HEK293 (cell line): Measurements from ENCODE around the gene PCBP2.

Experiments used
- GLI2 ChIP-seq: fragments of 450-650 bp; formaldehyde crosslinking; IDR thresholded peaks from 2 replicates; pipeline ENCODE4; 2017; ENCODE audit warnings: missing biosample characterization, missing genetic modification characterization, low read depth, borderline replicate concordance
- HIC1 ChIP-seq: fragments of 450-650 bp; formaldehyde crosslinking; IDR thresholded peaks from 2 replicates; pipeline ENCODE4 v1.5.1; 2016; ENCODE audit warnings: missing biosample characterization, missing genetic modification characterization
- HOXC10 ChIP-seq: sonication (generic); formaldehyde crosslinking; IDR thresholded peaks from 2 replicates; pipeline ENCODE4 v1.8.1; 2023; ENCODE audit warnings: mild to moderate bottlenecking, missing genetic modification reagents
- IKZF3 ChIP-seq: fragments of 450-650 bp; IDR thresholded peaks from 2 replicates; pipeline ENCODE4 v1.5.0; 2018; ENCODE audit warnings: missing biosample characterization, mild to moderate bottlenecking, missing genetic modification characterization, moderate library complexity
- KLF16 ChIP-seq: fragments of 450-650 bp; formaldehyde crosslinking; IDR thresholded peaks from 2 replicates; pipeline ENCODE4 v1.5.1; 2017; ENCODE audit warnings: missing biosample characterization, missing genetic modification characterization
- OVOL3 ChIP-seq: fragments of 450-650 bp; formaldehyde crosslinking; IDR thresholded peaks from 2 replicates; pipeline ENCODE4 v1.5.1; 2016; ENCODE audit warnings: missing biosample characterization, missing genetic modification characterization
- PRDM1 ChIP-seq: fragments of 450-650 bp; formaldehyde crosslinking; IDR thresholded peaks from 2 replicates; pipeline ENCODE4; 2016; ENCODE audit warnings: missing biosample characterization, missing genetic modification characterization
- RBAK ChIP-seq: fragments of 450-650 bp; formaldehyde crosslinking; IDR thresholded peaks from 2 replicates; pipeline ENCODE4 v1.5.1; 2016; ENCODE audit warnings: missing biosample characterization, missing genetic modification characterization
- SP3 ChIP-seq: fragments of 450-650 bp; formaldehyde crosslinking; IDR thresholded peaks from 2 replicates; pipeline ENCODE4 v1.5.1; 2016; ENCODE audit warnings: missing biosample characterization, missing genetic modification characterization
- YY2 ChIP-seq: fragments of 450-650 bp; formaldehyde crosslinking; IDR thresholded peaks from 2 replicates; pipeline ENCODE4 v1.5.1; 2016; ENCODE audit warnings: missing biosample characterization, missing genetic modification characterization
- ZBTB20 ChIP-seq: fragments of 450-650 bp; formaldehyde crosslinking; IDR thresholded peaks from 2 replicates; pipeline ENCODE4 v1.5.1; 2016; ENCODE audit warnings: missing biosample characterization, missing genetic modification characterization
- ZBTB21 ChIP-seq: fragments of 450-650 bp; formaldehyde crosslinking; IDR thresholded peaks from 2 replicates; pipeline ENCODE4 v1.5.1; 2017; ENCODE audit warnings: missing biosample characterization, missing genetic modification characterization
- ZBTB7A ChIP-seq: fragments of 450-650 bp; formaldehyde crosslinking; IDR thresholded peaks from 2 replicates; pipeline ENCODE4 v1.5.1; 2016; ENCODE audit warnings: low read depth, missing biosample characterization, missing genetic modification characterization
- ZBTB8A ChIP-seq: fragments of 450-650 bp; formaldehyde crosslinking; IDR thresholded peaks from 2 replicates; pipeline ENCODE4 v1.5.1; 2016; ENCODE audit warnings: missing biosample characterization, missing genetic modification characterization
- ZFP3 ChIP-seq: fragments of 450-650 bp; formaldehyde crosslinking; IDR thresholded peaks from 2 replicates; pipeline ENCODE4 v1.5.1; 2016; ENCODE audit warnings: low read depth, missing biosample characterization, missing genetic modification characterization
- ZNF138 ChIP-seq: fragments of 450-650 bp; formaldehyde crosslinking; IDR thresholded peaks from 2 replicates; pipeline ENCODE4 v1.5.1; 2016; ENCODE audit warnings: missing biosample characterization, missing genetic modification characterization, borderline replicate concordance
- ZNF157 ChIP-seq: fragments of 450-650 bp; formaldehyde crosslinking; IDR thresholded peaks from 2 replicates; pipeline ENCODE4 v1.5.1; 2016; ENCODE audit warnings: missing biosample characterization, missing genetic modification characterization
- ZNF175 ChIP-seq: fragments of 450-650 bp; formaldehyde crosslinking; IDR thresholded peaks from 2 replicates; pipeline ENCODE4 v1.5.1; 2016; ENCODE audit warnings: missing biosample characterization, missing genetic modification characterization
- ZNF18 ChIP-seq: fragments of 450-650 bp; formaldehyde crosslinking; IDR thresholded peaks from 2 replicates; pipeline ENCODE4 v1.5.1; 2016; ENCODE audit warnings: missing biosample characterization, missing genetic modification characterization
- ZNF202 ChIP-seq: fragments of 450-650 bp; formaldehyde crosslinking; IDR thresholded peaks from 2 replicates; pipeline ENCODE4 v1.5.1; 2016; ENCODE audit warnings: missing biosample characterization, missing genetic modification characterization, borderline replicate concordance
- ZNF302 ChIP-seq: fragments of 450-650 bp; formaldehyde crosslinking; IDR thresholded peaks from 2 replicates; pipeline ENCODE4 v1.5.1; 2016; ENCODE audit warnings: missing biosample characterization, missing genetic modification characterization, low read depth
- ZNF335 ChIP-seq: fragments of 450-650 bp; formaldehyde crosslinking; conservative IDR thresholded peaks from 2 replicates; pipeline ENCODE4 v1.5.1; 2016; ENCODE audit warnings: missing biosample characterization, missing genetic modification characterization
- ZNF354C ChIP-seq: fragments of 450-650 bp; formaldehyde crosslinking; IDR thresholded peaks from 2 replicates; pipeline ENCODE4 v1.5.1; 2016; ENCODE audit warnings: missing biosample characterization, missing genetic modification characterization, low read depth, borderline replicate concordance
- ZNF391 ChIP-seq: fragments of 450-650 bp; formaldehyde crosslinking; IDR thresholded peaks from 2 replicates; pipeline ENCODE4 v1.5.1; 2016; ENCODE audit warnings: low read depth, missing biosample characterization, missing genetic modification characterization, borderline replicate concordance
- ZNF473 ChIP-seq: fragments of 450-650 bp; formaldehyde crosslinking; IDR thresholded peaks from 2 replicates; pipeline ENCODE4 v1.5.1; 2017; ENCODE audit warnings: missing biosample characterization, missing genetic modification characterization
- ZNF488 ChIP-seq: fragments of 450-650 bp; formaldehyde crosslinking; IDR thresholded peaks from 2 replicates; pipeline ENCODE4 v1.5.1; 2016; ENCODE audit warnings: missing biosample characterization, missing genetic modification characterization
- ZNF521 ChIP-seq: fragments of 450-650 bp; formaldehyde crosslinking; IDR thresholded peaks from 2 replicates; pipeline ENCODE4 v1.5.1; 2017; ENCODE audit warnings: missing biosample characterization, mild to moderate bottlenecking, missing genetic modification characterization
- ZNF560 ChIP-seq: fragments of 450-650 bp; formaldehyde crosslinking; IDR thresholded peaks from 2 replicates; pipeline ENCODE4 v1.5.1; 2017; ENCODE audit warnings: missing biosample characterization, missing genetic modification characterization, borderline replicate concordance
- ZNF623 ChIP-seq: fragments of 450-650 bp; formaldehyde crosslinking; IDR thresholded peaks from 2 replicates; pipeline ENCODE4 v1.5.1; 2016; ENCODE audit warnings: missing biosample characterization, missing genetic modification characterization
- ZNF624 ChIP-seq: fragments of 450-650 bp; formaldehyde crosslinking; IDR thresholded peaks from 2 replicates; pipeline ENCODE4 v1.5.1; 2017; ENCODE audit warnings: missing biosample characterization, missing genetic modification characterization
- ZNF629 ChIP-seq: fragments of 450-650 bp; formaldehyde crosslinking; IDR thresholded peaks from 2 replicates; pipeline ENCODE4 v1.5.1; 2017; ENCODE audit warnings: missing biosample characterization, missing genetic modification characterization
- ZNF670 ChIP-seq: fragments of 450-650 bp; formaldehyde crosslinking; IDR thresholded peaks from 2 replicates; pipeline ENCODE4 v1.5.1; 2016; ENCODE audit warnings: missing biosample characterization, missing genetic modification characterization, low read depth
- ZNF677 ChIP-seq: fragments of 450-650 bp; IDR thresholded peaks from 2 replicates; pipeline ENCODE4 v1.5.0; 2018; ENCODE audit warnings: missing biosample characterization, mild to moderate bottlenecking, missing genetic modification characterization, moderate library complexity
- ZNF76 ChIP-seq: fragments of 450-650 bp; formaldehyde crosslinking; IDR thresholded peaks from 2 replicates; pipeline ENCODE4; 2016; ENCODE audit warnings: low read depth, missing biosample characterization, missing genetic modification characterization, borderline replicate concordance
- ZNF777 ChIP-seq: fragments of 450-650 bp; formaldehyde crosslinking; IDR thresholded peaks from 2 replicates; pipeline ENCODE4 v1.5.1; 2017; ENCODE audit warnings: missing biosample characterization, missing genetic modification characterization, borderline replicate concordance
- ZSCAN5A ChIP-seq: fragments of 450-650 bp; formaldehyde crosslinking; IDR thresholded peaks from 2 replicates; pipeline ENCODE4 v1.5.1; 2016; ENCODE audit warnings: missing biosample characterization, missing genetic modification characterization

PCBP2 gene

GRCh38 chr12:53500776-53501614 is 49.1 kb downstream of the PCBP2 start, which contains the start of gene TARBP2 (continued):
- peak; percentile 95 for TF ChIP-seq SP3 (tag by site-specific recombination)
- TF ChIP-seq KLF16 (tag by site-specific recombination): peak; percentile 92
- 0 out of 2 replicates have a peak, but pooled peaks have one; percentile 55 for TF ChIP-seq HOXC10 (CRISPR knock-in tag)
- no peak for TF ChIP-seq ZNF777
- peak; percentile 100 for TF ChIP-seq ZNF76
- peak; percentile 99 for TF ChIP-seq ZBTB20 (tag by site-specific recombination)
- TF ChIP-seq ZNF302 (tag by site-specific recombination): no peak
- no peak for TF ChIP-seq ZNF488 (tag by site-specific recombination)
- TF ChIP-seq ZBTB21 (tag by site-specific recombination): peak; percentile 89
- TF ChIP-seq ZNF677 (tag by site-specific recombination): no peak
- peak; percentile 97; the same call in 1 of the 2 replicates for TF ChIP-seq ZSCAN5A (tag by site-specific recombination)
- no peak for TF ChIP-seq ZNF354C (tag by site-specific recombination)
- no peak for TF ChIP-seq PRDM1
- no peak for TF ChIP-seq ZNF473 (tag by site-specific recombination)
- TF ChIP-seq ZNF335 (tag by site-specific recombination): peak; percentile 99
- TF ChIP-seq ZBTB7A: 0 out of 2 replicates have a peak, but pooled peaks have one; percentile 20
- TF ChIP-seq HIC1 (tag by site-specific recombination): no peak
- peak; percentile 95 for TF ChIP-seq ZNF629
- no peak for TF ChIP-seq ZNF624 (tag by site-specific recombination)
- peak; percentile 70 for TF ChIP-seq YY2
- TF ChIP-seq ZNF157 (tag by site-specific recombination): no peak
- no peak for TF ChIP-seq ZNF202
- no peak for TF ChIP-seq IKZF3 (tag by site-specific recombination)
- no peak; the same call in 1 of the 2 replicates for TF ChIP-seq ZNF391 (tag by site-specific recombination)
- no peak for TF ChIP-seq GLI2
- TF ChIP-seq ZNF138 (tag by site-specific recombination): no peak
- no peak for TF ChIP-seq ZNF175 (tag by site-specific recombination)
- TF ChIP-seq ZNF670 (tag by site-specific recombination): no peak
- TF ChIP-seq ZNF623 (tag by site-specific recombination): no peak
- no peak for TF ChIP-seq ZNF18 (tag by site-specific recombination)
- peak; percentile 96 for TF ChIP-seq ZFP3
- peak; percentile 82 for TF ChIP-seq ZBTB8A (tag by site-specific recombination)
- peak; percentile 96 for TF ChIP-seq OVOL3
- no peak for TF ChIP-seq RBAK
- TF ChIP-seq ZNF560 (tag by site-specific recombination): no peak
- TF ChIP-seq ZNF521 (tag by site-specific recombination): no peak
